Natural killer cell treated with Interleukin-12 subunit alpha and Interleukin-12 subunit beta and Interleukin-15 and Interleukin-18, amount 100 ng/mL, for 72 hours (primary cell): ENCODE measurements around the gene UNC79. TPM values are rescaled to one million over a fixed set of nuclear protein-coding genes. Genes with fewer than 3 reads are reported as not detected.
"Not testable (repeated sequence)": the region's sequence is repeated elsewhere in the genome, so short reads cannot be mapped to it uniquely, and the experiment has no call there.

Source experiments
- ATAC-seq, 2 donors: fragments of 150-1000 bp; cut with Tn5 transposase in 1 of 2; sonication (Bioruptor Pico), chemical (Tn5 transposase) in 1 of 2; 2 replicates each; pipeline ENCODE4 v1.10.0; 2021
- DNase-seq: peaks from one replicate; pipeline ENCODE4 v3.0.0; 2022; ENCODE audit warnings: low spot score
- H3K27ac Mint-ChIP-seq, 2 donors: 1 replicate in 1 of 2; 2 replicates in 1 of 2; pipeline ENCODE4 v1.8.0; 2022; ENCODE audit warnings: mixed read lengths in 2 of 2, mild to moderate bottlenecking in 1 of 2, moderate library complexity in 1 of 2
- H3K27me3 Mint-ChIP-seq, 2 donors: 1 replicate in 1 of 2; 2 replicates in 1 of 2; pipeline ENCODE4 v1.8.0; 2022; ENCODE audit warnings: mixed read lengths in 2 of 2
- H3K36me3 Mint-ChIP-seq: one replicate; pipeline ENCODE4 v1.8.0; 2022; ENCODE audit warnings: mixed read lengths
- H3K4me1 Mint-ChIP-seq, 2 donors: 1 replicate in 1 of 2; 2 replicates in 1 of 2; pipeline ENCODE4 v1.8.0; 2022; ENCODE audit warnings: low read depth in 2 of 2, mixed read lengths in 2 of 2, mild to moderate bottlenecking in 1 of 2
- H3K4me3 Mint-ChIP-seq: one replicate; pipeline ENCODE4 v1.8.0; 2022; ENCODE audit warnings: mixed read lengths
- H3K9me3 Mint-ChIP-seq: 2 replicates; pipeline ENCODE4 v1.8.0; 2022; ENCODE audit warnings: mixed read lengths
- total RNA-seq, 2 donors: library from RNA; stranded (reverse); gene quantifications; one replicate each; pipeline ENCODE4 v1.2.3, GENCODE V29; 2022

The UNC79 gene
- total RNA-seq, 2 donors from 2014 or later: 0.02 to 0.06 TPM

DNA sequence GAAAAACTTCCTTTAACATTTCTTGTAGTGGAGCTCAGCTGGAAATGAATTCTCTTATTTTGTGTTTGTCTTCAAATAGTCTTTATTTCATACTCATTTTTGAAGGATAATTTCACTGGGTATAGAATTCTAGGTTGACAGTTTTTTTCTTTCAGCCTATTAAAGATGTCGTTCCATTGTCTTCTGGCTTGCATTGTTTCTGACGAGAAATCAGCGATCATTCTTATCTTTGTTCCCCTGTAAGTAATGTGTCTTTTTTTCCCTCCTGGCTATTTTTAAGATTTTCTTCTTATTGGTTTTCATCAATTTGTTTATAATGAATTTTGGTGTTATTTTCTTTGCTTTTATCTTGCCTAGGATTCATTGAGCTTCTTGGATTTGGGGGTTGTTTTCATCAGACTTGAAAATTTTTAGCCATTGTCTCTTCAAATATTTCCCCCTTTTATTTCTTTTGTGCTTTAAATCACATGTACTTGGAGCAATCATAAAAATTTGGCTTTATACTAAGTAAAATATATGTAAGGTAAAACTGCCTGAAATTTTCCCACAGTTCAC, 89.4 kb downstream of the UNC79 start:
- ATAC-seq: no peak
- peaks cover 9% of the 10 kb centered on the region for H3K9me3 Mint-ChIP-seq
- peaks cover 22% of the 10 kb centered on the region for H3K36me3 Mint-ChIP-seq
- peaks cover under 1 to 19% of the 10 kb centered on the region in 2 donors for H3K27me3 Mint-ChIP-seq
- H3K4me1 Mint-ChIP-seq: no peaks in the 10 kb centered on the region
- H3K27ac Mint-ChIP-seq: no peak overlapping the region
- H3K4me3 Mint-ChIP-seq: no peak overlapping the region
- DNase-seq: no peak

- DNase-seq: no peak
- no peak for ATAC-seq
- Mint-ChIP-seq H3K4me1 (no peaks in the 10 kb centered on the region), H3K36me3 (peaks cover 22% of the 10 kb centered on the region), H3K9me3 (peaks cover 9% of the 10 kb centered on the region), H3K27me3 (peaks cover 8 to 25% of the 10 kb centered on the region in 2 donors), H3K4me3 (no peak overlapping the region), H3K27ac (no peak overlapping the region)
Measured at GRCh38 chr14:93522221-93522620, 91.5 kb downstream of the UNC79 start.

DNA sequence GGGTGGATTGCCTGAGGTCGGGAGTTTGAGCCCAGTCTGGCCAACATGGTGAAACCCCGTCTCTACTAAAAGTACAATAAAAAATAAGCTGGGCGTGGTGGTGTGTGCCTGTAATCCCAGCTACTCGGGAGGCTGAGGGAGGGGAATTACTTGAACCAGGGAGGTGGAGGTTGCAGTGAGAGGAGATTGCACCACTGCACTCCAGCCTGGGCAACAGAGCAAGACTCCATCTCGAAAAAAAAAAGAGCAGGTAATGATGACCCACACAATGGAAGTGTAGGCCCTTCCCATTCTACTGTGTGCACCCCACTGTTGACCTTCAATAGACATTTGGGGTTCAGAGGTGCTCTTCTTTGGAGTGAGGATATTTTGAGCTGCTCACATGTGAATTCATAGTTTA, 94.5 kb downstream of the UNC79 start:
- peaks cover 16 to 26% of the 10 kb centered on the region in 2 donors for H3K27me3 Mint-ChIP-seq
- not testable (repeated sequence) for DNase-seq, H3K9me3 Mint-ChIP-seq, H3K4me3 Mint-ChIP-seq, H3K27ac Mint-ChIP-seq, H3K4me1 Mint-ChIP-seq, ATAC-seq
- peaks cover 17% of the 10 kb centered on the region for H3K36me3 Mint-ChIP-seq

DNA sequence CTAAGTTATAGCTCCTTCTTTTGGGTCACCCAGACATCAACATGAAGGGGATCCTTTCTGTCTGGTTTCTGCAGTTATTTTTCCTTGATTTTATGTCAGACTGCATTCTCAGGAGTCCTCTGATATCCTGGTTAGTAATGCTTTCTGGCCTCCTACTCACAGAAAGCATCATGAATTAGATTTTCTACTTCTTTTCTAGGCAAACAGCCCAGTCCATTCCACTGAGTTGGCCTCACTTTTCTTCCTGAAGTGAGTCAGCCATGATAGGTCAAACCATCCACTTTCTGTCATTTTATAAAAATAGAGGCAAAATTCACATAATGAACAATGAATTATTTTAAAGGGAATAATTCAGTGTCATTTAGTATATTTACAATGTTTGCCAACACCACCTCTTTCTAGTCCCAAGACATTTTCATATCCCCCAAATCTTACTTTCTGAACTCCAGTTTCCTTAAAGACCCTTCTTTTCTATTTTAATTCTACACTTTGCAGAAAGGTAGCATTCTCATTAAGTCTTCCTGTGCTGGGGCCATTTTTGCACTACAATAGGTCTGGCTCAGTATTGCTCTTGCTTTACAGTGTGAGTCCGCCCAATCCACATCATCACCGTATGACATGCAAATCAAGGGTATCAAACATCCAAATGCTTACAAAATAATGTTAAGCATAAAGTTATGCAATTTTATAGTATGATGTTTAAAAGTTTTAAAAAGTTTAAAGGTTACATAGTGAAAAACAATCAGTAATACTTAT, 95.1 kb downstream of the UNC79 start:
- Mint-ChIP-seq H3K4me1 (no peaks in the 10 kb centered on the region), H3K36me3 (peaks cover 11% of the 10 kb centered on the region), H3K27ac (no peak overlapping the region), H3K27me3 (peaks cover 17 to 26% of the 10 kb centered on the region in 2 donors), H3K9me3 (peaks cover 2% of the 10 kb centered on the region), H3K4me3 (no peak overlapping the region)
- DNase-seq (no peak), ATAC-seq (no peak)

- no peaks in the 10 kb centered on the region for H3K9me3 Mint-ChIP-seq
- peaks cover 17 to 26% of the 10 kb centered on the region in 2 donors for H3K27me3 Mint-ChIP-seq
- H3K36me3 Mint-ChIP-seq: no peaks in the 10 kb centered on the region
- no peak overlapping the region for H3K27ac Mint-ChIP-seq
- DNase-seq: no peak
- ATAC-seq: no peak
- H3K4me3 Mint-ChIP-seq: no peak overlapping the region
- no peaks in the 10 kb centered on the region for H3K4me1 Mint-ChIP-seq
Measured at GRCh38 chr14:93527203-93527607, 96.5 kb downstream of the UNC79 start.

GRCh38 chr14:93528884-93529558, 98.3 kb downstream of the UNC79 start:
- Mint-ChIP-seq H3K4me3 (no peak overlapping the region), H3K4me1 (no peaks in the 10 kb centered on the region), H3K27ac (no peak overlapping the region), H3K9me3 (no peaks in the 10 kb centered on the region), H3K36me3 (no peaks in the 10 kb centered on the region), H3K27me3 (peaks cover 20 to 34% of the 10 kb centered on the region in 2 donors)
- DNase-seq (no peak), ATAC-seq (no peak)

GRCh38 chr14:93531644-93532043, 100.9 kb downstream of the UNC79 start:
- Mint-ChIP-seq H3K4me3 (no peak overlapping the region), H3K9me3 (no peaks in the 10 kb centered on the region), H3K27me3 (peaks cover 15 to 23% of the 10 kb centered on the region in 2 donors), H3K27ac (no peak overlapping the region), H3K36me3 (no peaks in the 10 kb centered on the region), H3K4me1 (no peaks in the 10 kb centered on the region)
- no peak for ATAC-seq
- no peak for DNase-seq

DNA sequence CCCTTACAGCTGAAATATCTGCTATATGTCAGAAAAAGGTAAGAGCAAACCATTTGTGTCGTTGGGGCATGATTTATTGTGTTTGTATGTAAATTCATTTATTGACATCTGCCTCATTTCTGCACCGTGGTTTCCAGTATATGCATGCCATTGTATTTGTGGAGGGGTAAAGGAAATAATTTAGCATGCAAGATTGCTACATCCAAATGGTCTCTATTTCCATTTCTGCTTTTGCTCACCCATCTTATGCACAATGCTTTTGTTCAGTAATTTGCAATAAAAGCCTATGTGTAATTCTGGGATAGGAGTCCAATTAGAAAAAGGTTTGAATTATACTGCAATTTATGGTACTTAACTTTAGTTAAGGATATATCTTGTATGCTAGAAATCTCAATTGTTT, 101.8 kb downstream of the UNC79 start:
- H3K36me3 Mint-ChIP-seq: no peaks in the 10 kb centered on the region
- H3K4me1 Mint-ChIP-seq: no peaks in the 10 kb centered on the region
- no peak for ATAC-seq
- peaks cover 22 to 30% of the 10 kb centered on the region in 2 donors for H3K27me3 Mint-ChIP-seq
- DNase-seq: no peak
- H3K9me3 Mint-ChIP-seq: no peaks in the 10 kb centered on the region
- H3K27ac Mint-ChIP-seq: no peak overlapping the region
- no peak overlapping the region for H3K4me3 Mint-ChIP-seq

DNA sequence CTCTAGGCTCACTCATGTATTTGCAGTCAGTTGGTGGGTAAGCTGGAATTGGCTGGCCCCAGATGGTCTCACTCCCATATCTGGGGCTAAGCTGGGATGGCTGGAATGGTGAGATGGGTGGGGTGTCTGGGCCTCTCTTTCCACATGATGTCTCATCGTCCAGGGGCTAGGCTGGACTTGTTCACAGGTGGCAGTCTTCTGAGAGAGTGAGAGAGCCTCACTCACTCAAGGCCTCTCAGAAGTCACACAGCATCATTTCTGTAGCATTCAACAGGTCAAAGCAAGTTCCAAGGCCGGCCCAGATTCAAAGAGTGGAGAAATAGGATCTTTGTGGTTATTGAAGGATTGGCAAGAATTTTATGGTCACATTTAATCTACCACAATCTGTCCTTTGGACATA, 102.7 kb downstream of the UNC79 start:
- Mint-ChIP-seq H3K4me3 (no peak overlapping the region), H3K27ac (no peak overlapping the region), H3K27me3 (peaks cover 23 to 38% of the 10 kb centered on the region in 2 donors), H3K4me1 (no peaks in the 10 kb centered on the region), H3K9me3 (no peaks in the 10 kb centered on the region), H3K36me3 (no peaks in the 10 kb centered on the region)
- ATAC-seq (no peak), DNase-seq (no peak)

DNA sequence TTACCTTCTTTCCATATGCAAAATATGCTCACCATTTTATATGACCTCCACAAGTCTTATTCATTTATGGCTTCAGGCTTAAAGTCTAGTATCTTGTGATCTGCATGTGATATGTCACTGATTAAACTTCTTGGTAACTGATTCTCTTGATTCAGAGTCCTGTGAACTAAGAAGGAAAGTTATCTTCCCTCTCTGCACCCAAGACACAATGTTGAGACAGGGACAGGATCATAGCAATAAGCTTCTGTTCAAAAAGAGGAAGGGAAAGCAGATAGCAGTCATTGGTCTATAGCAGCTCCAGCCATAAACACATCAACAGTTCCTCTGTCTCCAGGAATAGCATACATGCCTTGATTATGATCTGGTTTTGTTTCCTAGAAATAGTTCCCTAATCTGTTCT, 103.1 kb downstream of the UNC79 start:
- Mint-ChIP-seq H3K36me3 (no peaks in the 10 kb centered on the region), H3K4me1 (no peaks in the 10 kb centered on the region), H3K4me3 (no peak overlapping the region), H3K27me3 (peaks cover 23 to 39% of the 10 kb centered on the region in 2 donors), H3K27ac (no peak overlapping the region), H3K9me3 (no peaks in the 10 kb centered on the region)
- DNase-seq: no peak
- no peak for ATAC-seq

- DNase-seq (no peak), ATAC-seq (no peak)
- H3K9me3 Mint-ChIP-seq: no peaks in the 10 kb centered on the region
- no peaks in the 10 kb centered on the region for H3K4me1 Mint-ChIP-seq
- no peak overlapping the region for H3K27ac Mint-ChIP-seq
- H3K36me3 Mint-ChIP-seq: no peaks in the 10 kb centered on the region
- peaks cover 14 to 28% of the 10 kb centered on the region in 2 donors for H3K27me3 Mint-ChIP-seq
- no peak overlapping the region for H3K4me3 Mint-ChIP-seq
Measured at GRCh38 chr14:93535537-93535936, 104.8 kb downstream of the UNC79 start.

GRCh38 chr14:93536945-93537344, 106.2 kb downstream of the UNC79 start:
- Mint-ChIP-seq H3K36me3 (no peaks in the 10 kb centered on the region), H3K27ac (no peak overlapping the region), H3K4me3 (no peak overlapping the region), H3K9me3 (no peaks in the 10 kb centered on the region), H3K27me3 (peaks cover 14 to 28% of the 10 kb centered on the region in 2 donors), H3K4me1 (no peaks in the 10 kb centered on the region)
- DNase-seq: no peak
- ATAC-seq: no peak

GRCh38 chr14:93537951-93538350, 107.2 kb downstream of the UNC79 start:
- H3K4me3 Mint-ChIP-seq: no peak overlapping the region
- DNase-seq (no peak), ATAC-seq (no peak)
- H3K9me3 Mint-ChIP-seq: no peaks in the 10 kb centered on the region
- peaks cover 13 to 29% of the 10 kb centered on the region in 2 donors for H3K27me3 Mint-ChIP-seq
- H3K27ac Mint-ChIP-seq: no peak overlapping the region
- H3K36me3 Mint-ChIP-seq: no peaks in the 10 kb centered on the region
- no peaks in the 10 kb centered on the region for H3K4me1 Mint-ChIP-seq

DNA sequence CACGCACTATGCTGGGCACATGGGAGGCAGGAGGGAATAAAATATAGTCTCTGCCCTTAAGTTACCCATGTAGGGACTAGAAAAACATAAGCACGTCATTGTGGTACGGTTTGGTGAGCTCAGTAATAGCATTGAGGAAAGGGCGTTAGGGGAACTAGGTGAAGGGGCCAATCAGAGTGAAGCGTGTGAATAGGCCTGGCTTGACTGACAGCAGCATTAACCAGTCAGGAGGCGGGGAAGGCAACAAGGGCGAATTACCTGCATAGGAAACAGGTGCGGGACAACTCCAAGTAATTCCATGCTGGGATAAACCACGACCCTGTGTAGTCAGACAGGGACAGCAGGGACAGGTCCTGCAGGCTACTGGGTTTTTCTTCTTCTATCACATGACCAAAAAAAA, 107.7 kb downstream of the UNC79 start:
- Mint-ChIP-seq H3K4me1 (no peaks in the 10 kb centered on the region), H3K9me3 (no peaks in the 10 kb centered on the region), H3K4me3 (no peak overlapping the region), H3K27ac (no peak overlapping the region), H3K36me3 (no peaks in the 10 kb centered on the region), H3K27me3 (peaks cover 13 to 29% of the 10 kb centered on the region in 2 donors)
- DNase-seq: no peak
- no peak for ATAC-seq
